Measurements from ENCODE around the gene AK5.

Gene AK5

GRCh38 chr1:77356136-77356535 is 74.3 kb downstream of the AK5 start:
- DNase-seq, result no peak

- DNase-seq, result no peak
Measured at GRCh38 chr1:77360256-77360655, 78.4 kb downstream of the AK5 start.

DNA sequence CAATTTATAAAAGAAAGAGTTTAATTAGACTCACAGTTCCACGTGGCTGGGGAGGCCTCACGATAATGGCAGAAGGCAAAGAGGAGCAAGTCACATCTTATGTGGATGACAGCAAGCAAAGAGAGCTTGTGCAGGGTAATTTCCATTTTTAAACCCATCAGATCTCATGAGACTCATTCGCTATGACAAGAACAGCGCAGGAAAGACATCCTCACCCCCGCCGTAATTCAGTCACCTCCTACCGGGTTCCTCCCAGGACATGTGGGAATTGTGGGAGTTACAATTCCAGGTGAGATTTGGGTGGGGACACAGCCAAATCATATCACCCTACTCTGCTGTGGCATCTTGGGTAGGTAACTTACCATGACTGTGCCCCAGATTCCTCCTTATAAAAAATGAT is 79.8 kb downstream of the AK5 start:
- no peak for DNase-seq

- DNase-seq, result no peak
Measured at GRCh38 chr1:77370161-77370560, 88.3 kb downstream of the AK5 start.

DNA sequence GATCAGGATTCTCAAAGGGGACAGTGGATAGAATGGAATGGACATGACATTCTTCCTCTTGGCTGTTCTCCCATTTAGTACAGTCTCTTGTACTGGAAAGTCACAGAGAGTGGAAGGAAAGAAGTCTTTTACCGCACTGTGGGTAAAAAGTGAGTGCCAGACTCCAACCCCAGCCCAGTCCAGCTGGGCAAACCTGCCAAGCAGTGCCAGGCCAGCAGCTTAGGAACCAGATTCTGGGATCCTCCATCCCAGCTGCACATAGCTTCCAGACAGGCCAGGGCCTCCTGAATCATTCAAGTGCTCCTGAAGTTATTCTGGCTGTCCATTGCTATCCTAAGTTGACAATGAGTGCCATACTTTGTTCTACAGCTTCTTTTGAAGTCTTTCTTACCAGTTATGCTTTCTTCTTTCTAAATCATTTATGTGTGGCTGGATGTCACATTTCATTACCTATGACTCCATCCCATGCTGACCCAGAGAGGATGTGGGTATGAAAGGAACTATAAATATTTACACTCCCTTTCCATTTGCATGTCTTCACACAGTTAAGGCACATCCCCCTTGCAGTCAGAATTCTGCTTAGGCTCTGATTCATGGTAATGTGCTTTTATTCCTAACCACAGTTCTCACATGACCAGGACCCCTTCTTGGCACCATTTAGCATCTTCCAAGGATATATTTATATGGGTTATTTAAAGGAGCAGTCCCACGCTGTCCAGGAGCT is 88.9 kb downstream of the AK5 start:
- DNase-seq, result no peak

DNA sequence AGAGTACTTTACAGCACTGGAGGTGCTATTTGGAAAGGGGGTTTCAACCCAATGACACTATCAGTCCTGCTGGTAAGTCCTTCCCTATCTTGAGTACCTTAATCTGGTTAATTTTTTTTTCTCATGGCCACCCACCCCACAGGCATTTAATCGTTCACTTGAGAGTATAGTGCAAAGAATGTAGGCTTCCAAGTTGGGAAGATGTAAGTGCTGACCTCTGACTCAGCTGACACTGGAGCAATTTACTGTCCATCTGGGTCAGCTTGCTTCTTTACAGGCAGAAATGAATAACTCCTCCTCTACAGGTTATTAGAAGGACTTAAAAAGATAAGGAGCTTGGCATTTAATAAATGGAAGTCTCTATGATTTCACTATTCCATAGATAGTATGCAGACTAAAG is 89.6 kb downstream of the AK5 start:
- DNase-seq, result no peak

- no peak for DNase-seq
Measured at GRCh38 chr1:77373702-77374101, 91.9 kb downstream of the AK5 start.

DNA sequence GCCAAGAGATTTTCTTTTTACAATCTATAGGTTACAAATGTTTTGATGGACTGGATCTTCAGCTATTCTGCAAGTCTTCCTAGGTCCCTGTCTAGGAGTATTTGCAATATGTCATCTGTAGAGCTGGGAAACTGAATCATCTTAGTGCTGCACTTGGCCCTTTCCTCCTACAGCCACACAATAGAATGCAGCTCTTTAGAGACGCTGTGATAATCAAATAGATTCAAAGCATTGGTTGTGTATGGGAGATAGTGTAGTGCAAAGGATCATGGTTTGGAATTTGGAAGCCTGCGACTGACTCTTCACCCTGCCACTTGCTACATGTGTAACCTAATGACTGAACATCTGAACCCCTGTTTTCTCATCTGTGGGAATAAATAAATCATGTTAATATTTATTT is 93.7 kb downstream of the AK5 start:
- DNase-seq, result no peak

GRCh38 chr1:77375990-77376389 is 94.2 kb downstream of the AK5 start:
- no peak for DNase-seq

- no peak for DNase-seq
Measured at GRCh38 chr1:77378723-77379535, 97.1 kb downstream of the AK5 start.

DNA sequence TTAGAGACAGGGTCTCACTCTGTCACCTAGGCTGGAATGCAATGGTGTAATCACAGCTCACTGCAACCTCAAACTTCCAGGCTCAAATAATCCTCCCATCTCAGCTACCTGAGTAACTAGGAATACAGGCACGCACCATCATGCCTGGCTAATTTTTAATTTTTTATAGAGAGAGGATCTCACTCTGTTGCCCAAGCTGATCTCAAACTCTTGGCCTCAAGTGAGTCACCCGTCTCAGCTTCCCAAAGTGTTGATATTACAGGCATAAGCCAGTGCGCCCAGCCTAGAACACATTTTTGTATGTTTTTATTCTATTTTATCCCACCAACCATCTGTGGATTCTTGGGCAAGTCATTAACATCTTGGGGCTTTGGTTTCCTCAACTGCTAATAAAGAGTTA is 100.5 kb downstream of the AK5 start:
- DNase-seq, result no peak

GRCh38 chr1:77383236-77383635 is 101.4 kb downstream of the AK5 start:
- DNase-seq, result no peak

DNA sequence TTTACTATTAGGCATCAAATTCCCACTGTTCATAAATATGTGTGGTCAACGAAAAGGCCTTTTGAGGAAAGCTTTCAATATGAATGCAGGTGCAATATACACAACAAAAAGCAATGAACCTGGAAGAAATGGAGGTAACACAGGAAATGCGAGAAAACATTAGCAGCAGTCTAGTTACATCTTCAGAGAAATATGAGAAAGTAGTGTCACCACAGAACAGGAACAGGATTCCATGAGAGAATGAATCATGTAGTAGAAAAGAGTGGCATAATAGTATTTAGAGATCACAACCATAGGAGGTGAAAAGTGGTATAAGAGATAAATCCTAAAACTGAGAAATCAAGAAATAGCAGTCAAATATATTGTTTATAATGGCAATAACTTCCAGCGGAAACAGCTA is 103.7 kb downstream of the AK5 start:
- DNase-seq, result no peak

GRCh38 chr1:77386276-77386675 is 104.5 kb downstream of the AK5 start:
- no peak for DNase-seq

GRCh38 chr1:77387553-77387952 is 105.7 kb downstream of the AK5 start:
- DNase-seq, result no peak

DNA sequence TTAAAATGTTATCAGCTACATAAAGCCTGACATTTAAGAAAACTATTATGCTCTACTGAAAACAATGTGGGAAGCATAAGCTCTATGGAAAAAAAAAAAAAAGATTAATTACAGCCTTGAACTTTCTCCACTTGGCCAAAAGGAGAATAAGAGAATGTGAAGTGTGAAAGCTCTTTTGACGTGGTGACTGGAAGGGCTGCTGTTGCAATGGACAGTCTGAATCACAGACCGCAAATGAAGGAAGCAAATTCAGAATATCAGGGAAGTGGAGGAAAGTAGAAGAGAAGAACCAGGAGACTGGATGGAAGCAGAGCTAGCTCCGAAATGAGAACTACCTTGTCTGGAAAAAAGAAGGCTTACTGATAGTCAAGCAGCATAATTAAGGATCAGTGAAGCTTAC is 106.8 kb downstream of the AK5 start:
- no peak for DNase-seq

- DNase-seq, result no peak
Measured at GRCh38 chr1:77392486-77392885, 110.7 kb downstream of the AK5 start.

DNA sequence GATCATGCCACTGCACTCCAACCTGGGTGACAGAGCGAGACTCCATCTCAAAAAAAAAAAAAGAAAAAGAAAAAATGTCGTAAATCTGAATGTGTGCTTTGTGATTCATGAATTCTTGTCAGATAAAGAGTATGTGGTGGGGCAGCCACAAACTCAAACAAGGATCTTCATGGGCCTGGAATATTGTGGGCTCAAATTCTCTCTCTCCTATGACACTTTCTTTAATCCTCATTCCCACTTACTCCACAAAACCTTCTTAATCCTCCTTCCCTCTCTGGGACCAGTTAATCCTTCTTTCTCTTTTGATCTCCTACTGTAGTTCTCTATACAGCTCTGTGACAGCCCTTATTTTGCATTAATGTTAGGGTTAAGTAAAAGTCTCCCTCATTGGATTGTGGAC is 112.3 kb downstream of the AK5 start:
- no peak for DNase-seq

DNA sequence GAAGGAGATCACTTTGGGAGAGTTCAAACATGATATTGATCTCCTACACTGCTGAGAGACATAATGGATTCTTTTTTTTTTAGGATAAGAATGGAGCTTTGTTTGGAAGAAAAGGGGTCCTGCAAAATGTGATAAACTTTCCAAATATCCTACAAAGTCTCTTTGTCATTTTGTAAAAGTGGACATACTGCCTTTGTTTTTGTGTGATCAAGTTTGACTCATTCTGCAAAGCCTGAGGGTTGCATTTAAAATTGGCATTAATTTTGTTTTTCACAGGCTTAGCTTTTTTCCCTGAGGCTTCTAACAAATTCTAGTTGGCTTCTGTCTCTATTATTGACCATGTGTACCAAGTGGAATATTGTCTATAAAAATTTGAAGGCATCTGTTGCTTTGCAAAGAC is 113.2 kb downstream of the AK5 start:
- no peak for DNase-seq

GRCh38 chr1:77398152-77398551 is 116.3 kb downstream of the AK5 start:
- DNase-seq, result no peak

DNA sequence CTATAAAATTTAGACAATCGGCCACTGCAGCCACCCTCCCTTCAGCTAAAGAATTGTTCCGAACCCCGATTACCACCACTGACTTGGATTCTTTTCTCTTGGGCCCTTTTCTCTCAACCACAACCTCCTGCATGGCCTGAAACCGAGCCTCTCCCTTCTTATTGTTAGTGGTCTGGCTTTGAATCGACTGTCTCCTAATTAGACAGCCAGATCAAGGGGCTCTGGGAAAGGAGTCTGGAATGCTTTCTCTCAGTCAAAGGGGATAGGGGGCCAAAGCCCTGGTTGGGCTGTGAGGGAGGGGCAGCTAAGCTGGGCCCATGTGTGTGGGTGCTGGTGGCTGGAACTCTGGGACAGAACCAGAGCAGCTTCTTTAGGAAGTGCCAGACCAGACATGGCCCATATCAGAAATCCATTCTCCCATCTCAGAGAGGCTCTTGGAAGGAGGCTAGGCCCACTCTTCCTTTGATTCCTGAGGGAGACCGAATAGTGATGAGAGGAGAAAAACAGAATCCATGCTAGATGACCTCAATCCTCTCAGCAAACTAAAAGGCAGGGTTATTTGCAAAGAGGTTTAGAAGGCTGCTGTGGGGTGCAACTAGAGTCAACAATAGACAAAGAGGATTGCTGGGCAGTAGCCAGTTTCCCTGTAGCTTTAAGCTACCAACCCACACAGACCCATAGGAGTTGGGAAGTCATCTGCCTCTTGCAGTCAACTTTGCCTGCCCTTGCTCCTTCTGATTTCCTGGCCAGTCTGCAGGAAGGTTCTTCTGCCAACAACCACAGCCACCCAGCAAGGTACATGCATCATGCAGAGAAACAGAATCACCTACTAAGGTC is 117.6 kb downstream of the AK5 start:
- no peak for DNase-seq

- DNase-seq, result no peak
Measured at GRCh38 chr1:77400781-77401180, 119.0 kb downstream of the AK5 start.

DNA sequence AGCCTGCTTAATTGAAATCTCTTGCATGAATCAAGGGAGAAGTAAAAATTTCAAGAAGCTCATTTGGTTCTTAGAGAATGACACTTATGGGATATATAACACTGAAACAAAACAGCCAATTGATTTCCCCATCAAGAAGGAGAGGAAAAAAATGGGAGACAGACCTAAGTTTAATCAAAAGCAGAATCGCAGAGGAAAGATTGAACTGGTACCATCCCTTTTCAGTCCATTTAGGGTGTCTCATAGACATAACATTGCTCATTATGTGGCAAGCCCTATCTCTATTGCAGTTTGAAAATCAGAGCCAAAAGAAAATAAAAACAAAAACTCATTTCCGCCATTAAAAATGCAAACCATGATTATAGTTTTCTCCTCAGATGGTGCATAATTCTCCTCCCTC is 119.6 kb downstream of the AK5 start:
- DNase-seq, result no peak

GRCh38 chr1:77405186-77405585 is 123.4 kb downstream of the AK5 start:
- DNase-seq, result no peak
